DND-41 (cell line): Measurements from ENCODE around the gene EEFSEC.

Experiments
- EZH2 ChIP-seq: IDR thresholded peaks from 3 replicates; pipeline ENCODE4 v1.6.1; 2012; ENCODE audit warnings: borderline replicate concordance, low read depth, mild to moderate bottlenecking, moderate library complexity, low read length, inconsistent platforms; ENCODE audit not compliant: severe bottlenecking
- TF ChIP-seq, protein P1 (sequence below): IDR thresholded peaks from 2 replicates; pipeline ENCODE4 v1.5.1; 2012; ENCODE audit warnings: borderline replicate concordance, low read length, moderate library complexity, mild to moderate bottlenecking; ENCODE audit not compliant: poor library complexity, severe bottlenecking; ENCODE audit errors: extremely low read depth

DNA sequence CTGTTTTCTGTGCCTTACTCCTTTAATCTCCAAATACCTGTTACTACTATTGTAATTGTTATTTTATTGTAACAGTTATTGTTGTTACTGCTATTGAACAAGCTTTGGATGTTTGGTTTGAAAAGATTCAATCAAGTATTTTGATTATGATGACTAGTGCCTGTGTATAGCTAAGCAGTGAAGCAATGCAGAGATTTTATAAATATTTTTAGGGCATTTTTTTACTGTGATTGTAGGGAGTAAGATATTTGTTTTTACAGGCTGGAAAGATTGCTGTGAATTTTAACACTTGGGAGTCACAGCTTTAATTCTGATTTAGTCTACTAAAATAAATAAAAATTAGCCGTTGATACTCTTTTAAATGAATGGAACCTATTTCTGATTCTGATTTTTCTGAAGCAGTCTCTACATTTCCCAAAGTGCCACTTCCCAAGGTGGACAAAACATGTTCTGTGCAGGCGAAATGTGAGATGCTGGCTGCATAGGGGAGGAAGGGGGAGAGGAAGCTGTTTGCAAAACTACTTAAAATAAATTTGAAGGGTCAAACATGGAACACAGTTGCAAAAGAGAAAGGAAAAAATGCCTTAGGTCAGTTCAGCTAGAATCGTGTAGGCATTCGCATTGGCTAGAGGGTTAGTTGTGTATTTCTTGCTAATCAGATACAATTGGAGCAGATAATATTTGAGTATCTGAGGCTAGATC lies 25.7 kb downstream of the EEFSEC start:
- TF ChIP-seq, protein P1, sequence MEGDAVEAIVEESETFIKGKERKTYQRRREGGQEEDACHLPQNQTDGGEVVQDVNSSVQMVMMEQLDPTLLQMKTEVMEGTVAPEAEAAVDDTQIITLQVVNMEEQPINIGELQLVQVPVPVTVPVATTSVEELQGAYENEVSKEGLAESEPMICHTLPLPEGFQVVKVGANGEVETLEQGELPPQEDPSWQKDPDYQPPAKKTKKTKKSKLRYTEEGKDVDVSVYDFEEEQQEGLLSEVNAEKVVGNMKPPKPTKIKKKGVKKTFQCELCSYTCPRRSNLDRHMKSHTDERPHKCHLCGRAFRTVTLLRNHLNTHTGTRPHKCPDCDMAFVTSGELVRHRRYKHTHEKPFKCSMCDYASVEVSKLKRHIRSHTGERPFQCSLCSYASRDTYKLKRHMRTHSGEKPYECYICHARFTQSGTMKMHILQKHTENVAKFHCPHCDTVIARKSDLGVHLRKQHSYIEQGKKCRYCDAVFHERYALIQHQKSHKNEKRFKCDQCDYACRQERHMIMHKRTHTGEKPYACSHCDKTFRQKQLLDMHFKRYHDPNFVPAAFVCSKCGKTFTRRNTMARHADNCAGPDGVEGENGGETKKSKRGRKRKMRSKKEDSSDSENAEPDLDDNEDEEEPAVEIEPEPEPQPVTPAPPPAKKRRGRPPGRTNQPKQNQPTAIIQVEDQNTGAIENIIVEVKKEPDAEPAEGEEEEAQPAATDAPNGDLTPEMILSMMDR: no peak
- no peak for TF ChIP-seq EZH2
